GM13977 (cell line): ENCODE results near the gene TGFBR3.

ENCODE experiments used
- DNase-seq: peaks from one replicate; pipeline ENCODE4 v3.0.0; 2012; ENCODE audit warnings: low spot score
- in situ Hi-C: fragments of 300-500 bp; cut with MboI; formaldehyde crosslinking; loops from one replicate; pipeline ENCODE4 v1.12.0; 2022; ENCODE audit warnings: low sequenced_read_pairs, low pct_unique_long_range_greater_than_20kb, mixed read lengths, inconsistent platforms; ENCODE audit not compliant: unreplicated experiment
- TF ChIP-seq, protein P1 (sequence below): IDR thresholded peaks from 2 replicates; pipeline ENCODE4 v1.5.1; 2012; ENCODE audit warnings: mild to moderate bottlenecking, control low read depth; ENCODE audit not compliant: insufficient read depth; ENCODE audit errors: extremely low read depth, missing control alignments

TGFBR3 gene

GRCh38 chr1:91876781-91877573 is 9.0 kb downstream of the TGFBR3 start:
- no peak for DNase-seq
- in situ Hi-C loops = loop anchor here (25.0 kb wide), 1 partner anchor 365 kb away; the partner anchor contains the start of gene CDC7
- TF ChIP-seq, protein P1, sequence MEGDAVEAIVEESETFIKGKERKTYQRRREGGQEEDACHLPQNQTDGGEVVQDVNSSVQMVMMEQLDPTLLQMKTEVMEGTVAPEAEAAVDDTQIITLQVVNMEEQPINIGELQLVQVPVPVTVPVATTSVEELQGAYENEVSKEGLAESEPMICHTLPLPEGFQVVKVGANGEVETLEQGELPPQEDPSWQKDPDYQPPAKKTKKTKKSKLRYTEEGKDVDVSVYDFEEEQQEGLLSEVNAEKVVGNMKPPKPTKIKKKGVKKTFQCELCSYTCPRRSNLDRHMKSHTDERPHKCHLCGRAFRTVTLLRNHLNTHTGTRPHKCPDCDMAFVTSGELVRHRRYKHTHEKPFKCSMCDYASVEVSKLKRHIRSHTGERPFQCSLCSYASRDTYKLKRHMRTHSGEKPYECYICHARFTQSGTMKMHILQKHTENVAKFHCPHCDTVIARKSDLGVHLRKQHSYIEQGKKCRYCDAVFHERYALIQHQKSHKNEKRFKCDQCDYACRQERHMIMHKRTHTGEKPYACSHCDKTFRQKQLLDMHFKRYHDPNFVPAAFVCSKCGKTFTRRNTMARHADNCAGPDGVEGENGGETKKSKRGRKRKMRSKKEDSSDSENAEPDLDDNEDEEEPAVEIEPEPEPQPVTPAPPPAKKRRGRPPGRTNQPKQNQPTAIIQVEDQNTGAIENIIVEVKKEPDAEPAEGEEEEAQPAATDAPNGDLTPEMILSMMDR = no peak

GRCh38 chr1:91876040-91876470 is 9.9 kb downstream of the TGFBR3 start:
- TF ChIP-seq, protein P1 = no peak
- in situ Hi-C loops = loop anchor here (25.0 kb wide), 1 partner anchor 364 kb away; the partner anchor contains the start of gene CDC7
- DNase-seq = peak; percentile 69

DNA sequence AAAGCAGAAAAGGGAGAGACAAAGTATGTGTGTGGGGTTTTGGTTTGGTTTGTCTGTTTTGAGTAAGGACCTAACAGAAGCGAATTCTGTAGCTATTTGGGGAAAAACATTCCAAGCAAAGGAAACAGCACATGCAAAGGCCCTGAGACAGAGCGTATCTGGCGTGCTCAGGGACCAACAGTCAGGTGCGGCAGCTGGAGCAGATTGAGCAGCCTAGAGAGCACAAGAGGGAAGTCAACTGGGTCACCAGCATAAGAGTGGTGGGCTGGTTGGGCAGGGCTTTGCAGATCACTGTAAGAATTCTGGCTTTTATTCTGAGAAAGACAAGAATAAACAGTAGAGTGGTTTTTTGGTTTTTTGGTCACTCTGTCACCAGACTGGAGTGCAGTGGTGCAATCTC is 11.8 kb downstream of the TGFBR3 start:
- TF ChIP-seq, protein P1 = no peak
- in situ Hi-C loops = no loop called here
- no peak for DNase-seq

DNA sequence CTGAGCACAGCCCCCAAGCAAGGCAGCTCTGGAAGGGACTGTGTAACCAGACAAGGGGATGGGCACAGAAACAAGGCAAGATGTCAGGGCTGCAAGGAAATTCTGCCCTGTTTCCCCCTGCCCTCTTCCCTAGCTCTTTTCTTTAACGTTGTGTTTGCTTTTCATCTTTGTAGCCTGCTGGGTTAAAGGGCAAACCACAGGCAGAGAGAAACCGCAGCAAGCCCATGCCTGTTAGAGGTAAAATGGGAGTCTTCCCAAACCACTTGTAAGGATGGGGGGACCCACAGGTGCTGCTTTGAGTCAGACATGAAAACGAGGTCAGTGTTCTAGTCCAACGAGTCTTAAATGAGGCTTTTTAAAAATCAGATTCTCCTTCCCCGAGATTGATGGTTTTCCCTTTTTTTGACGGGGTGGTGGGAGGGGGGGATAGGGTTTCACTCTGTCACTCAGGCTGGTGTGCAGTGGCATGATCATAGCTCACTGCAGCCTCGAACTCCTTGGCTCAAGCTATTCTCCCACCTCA is 13.3 kb downstream of the TGFBR3 start:
- in situ Hi-C loops = no loop called here
- no peak for DNase-seq
- TF ChIP-seq, protein P1 = no peak

- DNase-seq = no peak
Observed at GRCh38 chr1:91872000-91872399, 14.0 kb downstream of the TGFBR3 start.

DNA sequence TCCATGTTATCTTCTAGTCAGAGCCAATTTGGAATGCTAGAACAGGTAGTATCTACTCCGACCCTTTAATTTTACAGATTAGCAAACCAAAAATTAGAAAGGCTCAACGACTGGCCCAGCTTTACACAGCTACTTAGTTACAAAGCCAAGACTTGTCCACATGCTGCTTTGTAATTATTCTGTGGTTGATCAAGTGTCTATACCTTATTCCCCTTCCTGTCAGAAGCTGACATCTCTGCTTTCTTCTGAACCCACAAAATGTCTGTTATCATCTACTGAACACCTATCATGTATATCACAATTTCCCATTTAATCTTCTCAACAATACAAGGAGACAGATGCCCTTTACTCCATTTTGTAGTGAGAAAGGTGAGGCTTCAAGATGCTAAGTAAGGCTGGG is 15.6 kb downstream of the TGFBR3 start:
- TF ChIP-seq, protein P1 = no peak
- in situ Hi-C loops = no loop called here

More at GRCh38 chr1:91872000-91872399, 14.0 kb downstream of the TGFBR3 start:
- TF ChIP-seq, protein P1 = no peak
- in situ Hi-C loops = no loop called here

More for the DNA sequence above, 15.6 kb downstream of the TGFBR3 start:
- no peak for DNase-seq
